Measurements from ENCODE around the gene PCSK6.
"Not testable (repeated sequence)": the region's sequence is repeated elsewhere in the genome, so short reads cannot be mapped to it uniquely, and the experiment has no call there.

The PCSK6 gene

DNA sequence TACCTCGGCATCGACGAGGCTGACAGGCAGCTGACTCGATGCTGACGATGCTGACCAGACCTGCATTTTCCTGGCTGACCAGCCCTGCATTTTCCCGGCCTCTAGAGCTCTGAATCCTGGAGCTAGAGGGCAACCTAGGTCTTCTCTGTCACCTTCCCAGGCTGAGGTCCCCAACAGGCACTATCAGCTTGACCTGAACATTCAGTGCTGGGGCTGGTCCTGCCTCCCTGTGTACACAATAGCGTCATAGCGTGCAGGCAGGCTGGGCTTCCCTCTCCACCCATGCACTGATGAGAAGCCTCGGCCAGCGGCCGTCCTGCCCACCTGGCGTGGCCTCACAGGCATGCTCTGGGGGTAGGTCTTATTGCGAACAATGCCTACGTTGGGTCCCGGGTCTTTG lies 132.2 kb downstream of the PCSK6 start:
- Histone ChIP-seq H3K27me3 (replicated peaks; ENCODE audit: control insufficient read depth, insufficient read depth, low read length) (no peaks in the 10 kb centered on the region; the same call in 1 of the 2 replicates), H3K36me3 (ENCODE audit: control insufficient read depth, insufficient read depth, low read length) (no peaks in the 10 kb centered on the region), H3K4me3 (replicated peaks; ENCODE audit: low read depth, low read length) (no peak overlapping the region)
- TF ChIP-seq, protein P1, sequence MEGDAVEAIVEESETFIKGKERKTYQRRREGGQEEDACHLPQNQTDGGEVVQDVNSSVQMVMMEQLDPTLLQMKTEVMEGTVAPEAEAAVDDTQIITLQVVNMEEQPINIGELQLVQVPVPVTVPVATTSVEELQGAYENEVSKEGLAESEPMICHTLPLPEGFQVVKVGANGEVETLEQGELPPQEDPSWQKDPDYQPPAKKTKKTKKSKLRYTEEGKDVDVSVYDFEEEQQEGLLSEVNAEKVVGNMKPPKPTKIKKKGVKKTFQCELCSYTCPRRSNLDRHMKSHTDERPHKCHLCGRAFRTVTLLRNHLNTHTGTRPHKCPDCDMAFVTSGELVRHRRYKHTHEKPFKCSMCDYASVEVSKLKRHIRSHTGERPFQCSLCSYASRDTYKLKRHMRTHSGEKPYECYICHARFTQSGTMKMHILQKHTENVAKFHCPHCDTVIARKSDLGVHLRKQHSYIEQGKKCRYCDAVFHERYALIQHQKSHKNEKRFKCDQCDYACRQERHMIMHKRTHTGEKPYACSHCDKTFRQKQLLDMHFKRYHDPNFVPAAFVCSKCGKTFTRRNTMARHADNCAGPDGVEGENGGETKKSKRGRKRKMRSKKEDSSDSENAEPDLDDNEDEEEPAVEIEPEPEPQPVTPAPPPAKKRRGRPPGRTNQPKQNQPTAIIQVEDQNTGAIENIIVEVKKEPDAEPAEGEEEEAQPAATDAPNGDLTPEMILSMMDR (IDR thresholded peaks at IDR 0.05; ENCODE audit: insufficient read depth, low read length, poor library complexity, severe bottlenecking) = no peak
- DNase-seq (ENCODE audit: extremely low read depth, insufficient read length) = no peak

DNA sequence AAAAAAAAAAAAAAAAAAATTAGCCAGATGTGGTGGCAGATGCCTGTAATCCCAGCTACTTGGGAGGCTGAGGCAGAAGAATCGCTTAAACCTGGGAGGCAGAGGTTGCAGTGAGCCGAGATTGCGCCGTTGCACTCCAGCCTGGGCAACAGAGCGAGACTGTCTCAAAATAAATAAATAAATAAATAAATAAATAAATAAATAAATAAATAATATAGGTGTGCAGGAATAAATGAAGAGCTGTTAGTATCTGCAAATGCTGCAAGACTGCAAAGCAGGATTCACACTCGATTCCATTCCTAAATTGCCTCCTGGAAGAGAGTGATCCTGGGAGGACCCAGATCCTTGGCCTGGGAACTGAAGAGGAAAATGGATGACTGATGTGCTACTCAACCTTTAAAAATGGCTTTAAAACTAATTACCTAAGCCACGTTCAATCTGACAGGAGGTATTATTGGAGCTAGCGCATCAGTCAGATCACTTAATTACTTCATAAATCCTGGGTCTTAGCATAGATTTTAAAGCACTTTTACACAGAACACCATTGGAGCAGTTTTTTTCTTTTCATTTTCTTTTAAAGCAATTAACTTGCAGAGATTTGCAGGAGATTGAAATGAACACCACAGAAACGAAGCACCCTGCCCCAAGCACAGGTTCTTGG lies 132.9 kb downstream of the PCSK6 start:
- not testable (repeated sequence) for DNase-seq (ENCODE audit: extremely low read depth, insufficient read length); H3K4me3 ChIP-seq (replicated peaks; ENCODE audit: low read depth, low read length); H3K27me3 ChIP-seq (replicated peaks; ENCODE audit: control insufficient read depth, insufficient read depth, low read length); H3K36me3 ChIP-seq (ENCODE audit: control insufficient read depth, insufficient read depth, low read length)

DNA sequence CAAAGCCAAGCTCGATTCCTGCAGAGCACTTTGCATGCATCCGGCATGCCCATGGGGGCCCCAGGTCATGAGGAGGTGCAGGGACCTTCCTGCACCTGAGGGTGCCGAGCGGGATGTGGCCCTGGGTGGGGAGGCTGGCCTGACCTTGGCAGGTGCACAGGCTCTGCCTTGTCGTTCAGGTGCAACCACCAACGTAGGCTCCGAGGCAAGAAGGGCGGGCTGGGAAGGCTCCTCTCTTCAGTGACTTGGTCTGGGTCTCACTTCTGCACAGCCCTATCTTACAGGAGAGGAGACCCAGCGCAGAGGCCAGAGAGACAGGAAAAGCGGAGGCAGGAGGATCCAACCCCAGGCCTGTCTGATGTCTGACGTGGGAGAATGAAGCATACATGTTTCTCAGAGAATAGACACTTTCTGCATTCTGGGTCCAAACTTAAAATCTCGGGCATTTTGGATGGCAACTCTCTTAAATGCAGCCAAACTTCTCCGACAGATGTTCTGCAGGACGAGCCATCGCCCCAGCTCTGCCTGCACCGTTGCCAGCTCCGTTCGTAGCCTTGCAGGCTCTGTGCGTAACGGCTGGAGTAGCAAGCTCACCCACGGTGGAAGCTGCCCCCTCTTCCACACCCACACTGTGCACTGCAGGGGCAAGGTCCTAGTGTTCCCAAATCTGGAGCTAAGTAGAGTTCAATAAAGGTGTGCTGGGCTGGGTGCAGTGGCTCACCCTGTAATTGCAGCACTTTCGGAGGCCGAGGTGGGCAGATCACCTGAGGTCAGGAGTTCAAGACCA lies 133.6 kb downstream of the PCSK6 start:
- TF ChIP-seq, protein P1 (IDR thresholded peaks at IDR 0.05; ENCODE audit: insufficient read depth, low read length, poor library complexity, severe bottlenecking) = no peak
- Histone ChIP-seq H3K27me3 (replicated peaks; ENCODE audit: control insufficient read depth, insufficient read depth, low read length) (no peaks in the 10 kb centered on the region; the same call in 1 of the 2 replicates), H3K36me3 (ENCODE audit: control insufficient read depth, insufficient read depth, low read length) (no peaks in the 10 kb centered on the region), H3K4me3 (replicated peaks; ENCODE audit: low read depth, low read length) (no peak overlapping the region)
- no peak for DNase-seq (ENCODE audit: extremely low read depth, insufficient read length)

DNA sequence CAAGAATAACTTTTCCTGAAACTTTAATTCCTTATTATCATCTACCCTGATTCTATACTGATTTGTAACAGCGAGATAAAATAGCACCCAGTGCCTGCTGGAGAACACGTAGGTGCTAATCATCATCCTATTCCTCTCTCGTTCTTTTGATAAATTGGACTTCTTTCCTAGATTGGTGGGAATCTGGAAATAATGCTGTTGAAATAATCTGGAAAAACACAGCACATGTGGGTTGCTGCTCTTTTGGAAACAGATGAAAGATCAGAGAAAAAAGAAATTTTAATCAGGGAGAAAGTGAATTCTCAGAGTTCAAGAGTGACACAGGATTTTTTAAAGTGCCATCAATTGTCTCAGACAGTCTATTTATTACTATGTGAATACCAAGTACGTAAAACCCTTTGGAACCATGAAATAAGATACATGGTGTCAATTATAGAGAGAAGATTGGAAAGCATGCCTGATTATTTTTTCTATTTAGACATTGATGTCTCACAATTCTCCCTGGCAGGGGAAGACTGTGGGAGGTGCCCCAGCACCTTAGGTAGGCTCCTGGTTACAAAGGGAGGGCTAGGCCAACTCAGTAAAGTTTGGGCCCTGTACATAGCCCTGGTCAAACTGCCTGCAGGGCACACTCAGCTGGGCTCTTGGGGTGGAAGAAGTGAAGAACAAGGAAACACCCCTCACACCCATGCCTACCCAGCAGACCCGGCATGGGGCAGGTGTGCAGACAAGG lies 134.4 kb downstream of the PCSK6 start:
- H3K27me3 ChIP-seq (replicated peaks; ENCODE audit: control insufficient read depth, insufficient read depth, low read length) = no peaks in the 10 kb centered on the region; the same call in 1 of the 2 replicates
- TF ChIP-seq, protein P1 (IDR thresholded peaks at IDR 0.05; ENCODE audit: insufficient read depth, low read length, poor library complexity, severe bottlenecking) = no peak
- DNase-seq (ENCODE audit: extremely low read depth, insufficient read length) = no peak

DNA sequence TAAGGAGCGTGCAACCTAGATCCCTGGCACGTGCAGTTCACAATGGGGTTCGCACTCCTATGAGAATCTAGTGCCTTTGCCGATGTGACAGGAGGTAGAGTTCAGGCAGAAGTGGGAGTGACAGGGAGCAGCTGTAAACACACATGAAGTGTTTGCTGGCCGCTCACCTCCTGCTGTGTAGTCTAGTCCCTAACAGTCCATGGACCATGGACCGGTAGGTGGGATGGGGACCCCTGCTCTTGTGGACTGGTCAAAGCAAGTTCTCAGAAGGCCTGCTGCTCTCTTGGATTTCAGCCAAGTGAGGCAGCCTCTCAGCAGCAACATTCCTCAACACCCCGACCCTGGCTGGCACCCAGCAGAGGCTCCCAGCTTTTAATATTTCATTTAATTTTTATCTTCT lies 136.3 kb downstream of the PCSK6 start:
- no peaks in the 10 kb centered on the region for H3K36me3 ChIP-seq (ENCODE audit: control insufficient read depth, insufficient read depth, low read length)
- H3K4me3 ChIP-seq (replicated peaks; ENCODE audit: low read depth, low read length) = no peak overlapping the region
- TF ChIP-seq, protein P1 (IDR thresholded peaks at IDR 0.05; ENCODE audit: insufficient read depth, low read length, poor library complexity, severe bottlenecking) = no peak
- no peak for DNase-seq (ENCODE audit: extremely low read depth, insufficient read length)
- no peaks in the 10 kb centered on the region; the same call in 1 of the 2 replicates for H3K27me3 ChIP-seq (replicated peaks; ENCODE audit: control insufficient read depth, insufficient read depth, low read length)

More for the DNA sequence above, 134.4 kb downstream of the PCSK6 start:
- no peaks in the 10 kb centered on the region for H3K36me3 ChIP-seq (ENCODE audit: control insufficient read depth, insufficient read depth, low read length)
- no peak overlapping the region for H3K4me3 ChIP-seq (replicated peaks; ENCODE audit: low read depth, low read length)

DNA sequence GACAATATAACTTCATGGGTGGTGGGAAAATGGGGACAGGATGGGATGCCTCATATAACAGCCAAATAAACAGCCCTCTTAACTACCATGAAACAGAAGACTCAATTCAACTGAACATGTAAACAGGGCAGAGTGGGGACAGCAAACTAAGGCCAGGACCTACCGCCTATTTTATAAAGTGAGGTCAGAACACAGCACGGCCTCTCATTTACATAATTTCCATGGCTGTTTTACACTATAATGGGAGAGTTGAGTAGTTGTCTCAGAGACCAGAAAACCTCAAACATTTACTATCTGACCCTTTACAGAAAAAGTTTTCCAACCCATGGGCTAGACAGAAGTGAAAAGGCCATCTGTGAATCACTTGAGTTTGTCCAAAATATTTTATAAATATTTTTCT lies 137.8 kb downstream of the PCSK6 start:
- DNase-seq (ENCODE audit: extremely low read depth, insufficient read length) = no peak
- no peaks in the 10 kb centered on the region for H3K36me3 ChIP-seq (ENCODE audit: control insufficient read depth, insufficient read depth, low read length)
- H3K4me3 ChIP-seq (replicated peaks; ENCODE audit: low read depth, low read length) = no peak overlapping the region
- H3K27me3 ChIP-seq (replicated peaks; ENCODE audit: control insufficient read depth, insufficient read depth, low read length) = no peaks in the 10 kb centered on the region; the same call in 1 of the 2 replicates
- TF ChIP-seq, protein P1 (IDR thresholded peaks at IDR 0.05; ENCODE audit: insufficient read depth, low read length, poor library complexity, severe bottlenecking) = no peak

Data from GM06990 (cell line).